Muscle of leg (tissue), 11 donors: Measurements from ENCODE around the gene KRT14. TPM values are rescaled to one million over a fixed set of nuclear protein-coding genes. Genes with fewer than 3 reads are reported as not detected.

Experiments
- DNase-seq: peaks from one replicate; pipeline ENCODE4 v3.0.0; 2013
- H3K27ac ChIP-seq: one replicate; pipeline ENCODE4 v1.5.1; 2013; ENCODE audit warnings: mild to moderate bottlenecking, low read length, control low read depth
- H3K27me3 ChIP-seq: one replicate; pipeline ENCODE4 v1.6.1; 2013; ENCODE audit warnings: low read length; ENCODE audit not compliant: control insufficient read depth, insufficient read depth
- H3K36me3 ChIP-seq: one replicate; pipeline ENCODE4 v1.6.1; 2013; ENCODE audit warnings: low read length; ENCODE audit not compliant: control insufficient read depth, insufficient read depth
- H3K4me1 ChIP-seq: one replicate; pipeline ENCODE4 v1.6.1; 2013; ENCODE audit warnings: low read length; ENCODE audit not compliant: control insufficient read depth, insufficient read depth
- H3K4me3 ChIP-seq: one replicate; pipeline ENCODE4 v1.5.1; 2013; ENCODE audit warnings: low read length, control low read depth
- H3K9me3 ChIP-seq: replicated peaks from 2 replicates; pipeline ENCODE4 v1.6.1; 2013; ENCODE audit warnings: low read depth, low read length; ENCODE audit not compliant: control insufficient read depth
- WGBS: methylation state at CpG from one replicate; pipeline ENCODE4 v1.1.5; 2013; ENCODE audit warnings: missing lambda C conversion rate; ENCODE audit not compliant: insufficient coverage; 5-methylcytosine and 5-hydroxymethylcytosine counted together
- polyA plus RNA-seq, 8 donors: library from polyadenylated mRNA; unstranded; fragments of 120-200 nt; gene quantifications; one replicate each; pipeline versions ENCODE4 v1.2.1 to v1.2.3, GENCODE V29; 2013; ENCODE audit warnings: inconsistent platforms in 1 of 8, low replicate concordance in 1 of 8; ENCODE audit not compliant: insufficient read length in 8 of 8, insufficient read depth in 1 of 8
- total RNA-seq: library from RNA; stranded (reverse); fragments of 120-200 nt; gene quantifications from one replicate; pipeline ENCODE4 v1.2.4, GENCODE V29; 2013

KRT14 gene
- total and polyA plus RNA-seq, 9 donors, result 0.04 to 49.4 (median 0.55) TPM; not detected in 1

DNA sequence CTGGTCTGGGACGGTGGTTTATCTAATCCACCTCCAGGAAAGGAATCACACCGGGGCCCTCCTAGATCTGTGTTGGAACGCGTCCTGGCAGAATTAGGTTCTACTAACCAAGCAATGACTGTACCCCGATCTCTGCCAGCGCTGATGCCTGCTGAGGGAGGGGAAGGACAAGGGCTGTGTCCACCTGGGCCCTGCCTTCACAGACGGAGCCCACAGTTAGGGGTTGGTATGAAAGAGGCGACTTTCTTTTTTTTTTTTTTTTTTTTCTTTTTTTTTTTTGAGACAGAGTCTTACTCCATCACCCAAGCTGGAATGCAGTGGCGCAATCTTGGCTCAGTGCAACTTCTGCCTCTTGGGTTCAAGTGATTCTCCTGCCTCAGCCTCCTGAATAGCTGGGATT is 48.7 kb downstream of the KRT14 start:
- Histone ChIP-seq H3K4me1 (no peaks in the 10 kb centered on the region), H3K27ac (no peak overlapping the region), H3K36me3 (no peaks in the 10 kb centered on the region), H3K4me3 (no peak overlapping the region), H3K9me3 (no peaks in the 10 kb centered on the region), H3K27me3 (peaks cover 19% of the 10 kb centered on the region)
- WGBS, result no CpG with 5 or more reads among the region's 9 CpGs
- DNase-seq, result no peak

DNA sequence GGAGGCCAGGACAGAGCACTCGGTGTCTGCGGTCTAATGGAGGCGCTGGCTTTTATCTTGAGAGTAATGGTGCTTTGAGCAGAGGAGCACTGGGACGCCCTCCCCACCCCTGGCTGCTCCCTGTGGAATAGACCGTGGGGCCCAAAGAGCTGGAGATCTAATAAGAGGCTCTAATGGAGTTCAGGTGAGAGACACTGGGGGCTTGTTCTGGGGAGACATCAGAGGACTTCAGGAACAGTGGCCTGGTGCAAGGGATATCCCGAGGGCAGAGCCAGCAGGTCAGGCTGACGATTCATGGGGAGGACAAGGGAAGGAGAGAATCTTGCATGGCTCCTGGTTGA is 49.1 kb downstream of the KRT14 start:
- Histone ChIP-seq H3K27ac (no peak overlapping the region), H3K36me3 (no peaks in the 10 kb centered on the region), H3K4me1 (no peaks in the 10 kb centered on the region), H3K27me3 (peaks cover 21% of the 10 kb centered on the region), H3K9me3 (no peaks in the 10 kb centered on the region), H3K4me3 (no peak overlapping the region)
- DNase-seq, result no peak
- WGBS, result 62% methylated on average over 4 of the region's 7 CpGs

DNA sequence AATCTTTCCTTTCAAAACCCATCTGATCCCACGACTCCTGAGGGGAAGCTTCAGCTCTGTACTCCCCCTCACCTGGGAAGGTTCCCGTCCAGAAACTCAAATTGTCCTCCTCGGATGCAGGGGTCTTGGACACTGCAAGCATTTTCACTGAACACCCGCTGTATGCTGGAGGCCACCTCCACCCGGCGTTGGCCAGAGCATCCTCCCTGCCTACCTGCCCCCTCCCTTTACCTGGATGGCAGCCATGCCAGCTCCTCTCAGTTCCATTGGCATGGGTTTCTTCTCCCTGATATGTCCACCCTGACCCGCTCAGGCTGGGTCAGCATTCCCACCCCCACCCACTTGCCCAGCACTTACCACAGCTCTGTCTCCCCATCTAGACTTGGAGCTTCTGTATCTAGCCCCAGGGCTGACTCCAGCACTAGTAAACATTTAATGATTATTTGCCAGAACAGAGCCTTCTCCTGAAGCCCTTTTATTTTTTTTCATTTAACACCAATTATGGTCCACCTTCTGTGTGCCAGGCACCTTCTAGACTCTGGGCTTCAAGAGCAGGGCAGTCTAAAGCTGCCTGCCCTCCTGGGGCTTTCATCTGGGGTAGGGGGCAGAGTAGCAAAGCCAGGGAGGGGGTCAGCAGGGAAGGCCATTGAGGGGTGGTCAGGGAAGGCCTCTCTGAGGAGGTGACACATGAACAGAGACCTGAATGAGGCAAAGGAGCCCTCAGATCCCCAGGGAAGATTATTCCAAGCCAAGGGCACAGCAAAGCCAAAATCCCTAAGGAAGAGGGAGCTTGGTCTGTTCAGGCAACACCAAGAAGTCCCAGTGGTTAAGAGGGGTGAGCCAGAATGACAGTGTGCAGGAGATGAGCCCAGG is 49.7 kb downstream of the KRT14 start:
- Histone ChIP-seq H3K36me3 (no peaks in the 10 kb centered on the region), H3K27me3 (peaks cover 25% of the 10 kb centered on the region), H3K9me3 (no peaks in the 10 kb centered on the region), H3K4me3 (no peak overlapping the region), H3K27ac (no peak overlapping the region), H3K4me1 (no peaks in the 10 kb centered on the region)
- WGBS, result 79% methylated on average over 7 of the region's 7 CpGs
- no peak for DNase-seq

DNA sequence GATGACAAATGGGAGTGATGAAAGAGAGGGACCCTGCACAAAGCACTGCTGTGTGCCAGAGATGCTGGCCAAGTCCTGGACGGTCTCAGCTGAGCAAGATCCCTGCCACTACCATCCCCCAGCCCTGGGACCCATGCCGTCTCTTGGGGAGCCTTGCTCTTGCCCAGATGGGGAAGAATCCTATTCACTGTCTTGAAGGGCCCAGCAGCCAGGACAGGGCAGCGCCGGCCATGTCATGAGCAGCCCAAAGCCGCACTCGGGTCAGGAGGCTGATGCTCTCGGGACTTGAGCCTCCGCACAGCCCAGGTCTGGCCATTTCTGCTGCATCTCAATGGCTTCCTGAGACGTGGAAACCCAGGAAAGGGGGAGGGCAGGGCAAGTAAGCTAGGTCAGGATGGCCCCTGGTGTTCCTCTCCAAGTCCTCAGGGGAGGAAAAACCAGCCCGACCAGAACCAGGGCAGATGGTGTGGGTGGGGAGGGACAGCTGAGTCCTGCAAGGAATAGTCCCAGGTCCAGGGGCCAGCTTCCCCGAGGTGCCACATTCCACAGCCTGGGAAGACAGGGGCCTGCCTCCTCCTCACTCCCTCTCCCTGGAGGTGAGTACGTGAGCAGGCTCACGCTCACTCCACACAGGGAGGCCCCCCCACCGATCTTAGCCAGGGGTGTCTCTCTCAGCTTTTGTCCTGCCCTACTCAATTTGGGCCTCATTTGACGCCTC is 50.8 kb downstream of the KRT14 start:
- 59% methylated on average over 11 of the region's 15 CpGs for WGBS
- DNase-seq, result no peak
- Histone ChIP-seq H3K27me3 (peaks cover 30% of the 10 kb centered on the region), H3K4me1 (no peaks in the 10 kb centered on the region), H3K36me3 (no peaks in the 10 kb centered on the region), H3K9me3 (no peaks in the 10 kb centered on the region), H3K27ac (no peak overlapping the region), H3K4me3 (no peak overlapping the region)

DNA sequence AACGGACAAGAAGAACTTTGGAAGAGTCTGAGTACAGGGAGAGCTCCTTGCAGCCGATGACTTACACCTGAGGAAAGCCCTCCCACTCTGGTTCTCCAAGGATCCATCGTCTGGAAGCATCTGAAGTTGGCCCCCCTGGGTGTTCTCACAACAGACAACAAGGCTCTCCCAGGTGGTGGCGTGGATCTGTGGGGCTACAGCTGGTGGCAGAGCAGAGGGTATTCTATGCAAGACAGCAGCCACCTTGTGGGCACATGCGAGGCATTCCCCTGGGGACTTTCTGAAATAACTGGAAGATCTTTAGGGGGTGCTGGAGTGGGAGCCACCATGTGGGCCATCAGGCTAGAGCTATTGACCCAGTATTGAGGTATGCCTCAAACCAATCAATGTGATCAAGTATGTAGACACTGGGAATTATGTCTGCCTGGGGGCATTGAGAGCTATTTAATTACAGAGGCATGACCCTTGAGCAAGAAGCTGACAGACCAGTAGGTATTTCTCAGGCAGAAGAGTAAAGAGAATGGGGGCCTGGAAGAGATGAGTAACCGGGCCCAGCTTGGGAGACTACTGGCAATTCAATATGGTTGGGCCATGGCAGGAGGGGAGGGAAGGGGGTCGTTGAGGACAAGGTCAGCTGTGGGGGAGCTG is 51.7 kb downstream of the KRT14 start:
- WGBS, result 70% methylated on average over 6 of the region's 7 CpGs
- H3K4me1 ChIP-seq, result no peaks in the 10 kb centered on the region
- no peak overlapping the region for H3K4me3 ChIP-seq
- no peak overlapping the region for H3K27ac ChIP-seq
- no peak for DNase-seq
- H3K27me3 ChIP-seq, result peaks cover 39% of the 10 kb centered on the region
- H3K36me3 ChIP-seq, result no peaks in the 10 kb centered on the region
- no peaks in the 10 kb centered on the region for H3K9me3 ChIP-seq

DNA sequence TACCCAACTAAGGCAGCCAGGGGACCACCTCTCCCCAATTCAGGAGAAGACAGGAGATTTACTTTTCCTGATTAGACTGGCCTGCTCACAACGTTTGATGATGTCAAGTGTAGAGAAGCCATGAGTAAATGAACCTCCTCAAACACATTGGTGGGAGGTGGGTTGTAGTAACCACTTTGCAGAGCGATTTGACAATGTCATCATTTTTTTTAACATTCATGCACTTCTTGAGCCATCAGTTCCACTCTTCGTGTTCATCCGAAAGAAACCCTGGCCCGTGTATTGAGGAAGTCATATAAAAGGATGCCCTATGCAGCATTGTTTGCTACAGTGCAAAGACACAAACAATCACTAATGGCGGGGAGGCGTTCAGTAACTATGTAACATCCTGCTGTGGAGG is 53.1 kb downstream of the KRT14 start:
- no peaks in the 10 kb centered on the region for H3K36me3 ChIP-seq
- H3K4me1 ChIP-seq, result no peaks in the 10 kb centered on the region
- no peaks in the 10 kb centered on the region for H3K9me3 ChIP-seq
- peaks cover 53% of the 10 kb centered on the region for H3K27me3 ChIP-seq
- no peak overlapping the region for H3K27ac ChIP-seq
- WGBS, result 90% methylated on average over 4 of the region's 7 CpGs
- no peak overlapping the region for H3K4me3 ChIP-seq
- DNase-seq, result no peak

DNA sequence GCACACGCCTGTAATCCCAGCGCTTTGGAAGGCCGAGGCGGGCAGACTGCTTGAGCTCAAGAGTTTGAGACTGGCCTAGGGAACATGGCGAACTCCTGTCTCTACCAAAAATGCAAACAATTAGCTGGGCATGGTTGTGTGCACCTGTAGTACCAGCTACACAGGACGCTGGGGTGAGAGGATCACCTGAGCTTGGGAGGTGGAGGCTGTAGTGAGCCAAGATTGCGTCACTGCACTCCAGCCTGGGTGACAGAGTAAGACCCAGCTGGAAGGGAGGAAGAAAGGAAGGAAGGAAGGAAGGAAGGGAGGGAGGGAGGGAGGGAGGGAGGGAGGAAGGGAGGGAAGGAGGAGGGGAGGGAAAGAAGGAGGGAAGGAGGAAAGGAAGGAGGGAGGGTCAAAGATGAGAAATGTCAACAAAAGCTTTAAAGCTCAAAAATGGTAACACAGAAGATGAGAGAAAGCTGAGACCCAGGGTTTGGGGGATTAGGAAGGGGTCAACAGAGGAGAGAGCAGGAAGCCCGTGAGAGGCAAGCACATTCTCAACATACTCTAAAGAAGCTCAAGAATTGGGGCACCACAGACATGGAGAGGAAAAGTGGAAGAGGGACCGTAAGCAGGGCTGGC is 53.6 kb downstream of the KRT14 start:
- H3K36me3 ChIP-seq, result no peaks in the 10 kb centered on the region
- H3K4me3 ChIP-seq, result no peak overlapping the region
- no peaks in the 10 kb centered on the region for H3K9me3 ChIP-seq
- DNase-seq, result no peak
- H3K27ac ChIP-seq, result no peak overlapping the region
- H3K4me1 ChIP-seq, result peaks cover 4% of the 10 kb centered on the region
- WGBS, result 76% methylated on average over 5 of the region's 9 CpGs
- H3K27me3 ChIP-seq, result peaks cover 59% of the 10 kb centered on the region

Other genes starting within 250 kb of the KRT14 start
- gene KRT33A, start 236.1 kb downstream of the KRT14 start, total RNA-seq, result not detected
- not detected for gene KRT33A, start 236.1 kb downstream of the KRT14 start, polyA plus RNA-seq
- 0.09 TPM for gene KRT33B, start 217.1 kb downstream of the KRT14 start, total RNA-seq
- gene KRT33B, start 217.1 kb downstream of the KRT14 start, polyA plus RNA-seq, result under 1 TPM; 0.08 to 0.37 (median 0.19) TPM
- not detected for gene KRT34, start 204.6 kb downstream of the KRT14 start, total RNA-seq
- not detected for gene KRT34, start 204.6 kb downstream of the KRT14 start, polyA plus RNA-seq
- 3.3 TPM for gene KRT31, start 189.3 kb downstream of the KRT14 start, total RNA-seq
- gene KRT31, start 189.3 kb downstream of the KRT14 start, polyA plus RNA-seq, result 1 to 10 TPM; 3.9 to 6.4 (median 5.7) TPM
- gene KRT37, start 162.3 kb downstream of the KRT14 start, total RNA-seq, result not detected
- not detected for gene KRT37, start 162.3 kb downstream of the KRT14 start, polyA plus RNA-seq
- not detected for gene KRT38, start 145.9 kb downstream of the KRT14 start, total RNA-seq
- gene KRT38, start 145.9 kb downstream of the KRT14 start, polyA plus RNA-seq, result not detected
- gene KRT32, start 119.5 kb downstream of the KRT14 start, total RNA-seq, result not detected
- not detected for gene KRT32, start 119.5 kb downstream of the KRT14 start, polyA plus RNA-seq
- not detected for gene KRT35, start 105.7 kb downstream of the KRT14 start, total RNA-seq
- gene KRT35, start 105.7 kb downstream of the KRT14 start, polyA plus RNA-seq, result under 1 TPM in 1 of 8 donors, not detected in 7; 0.08 TPM
- not detected for gene KRT36, start 97.0 kb downstream of the KRT14 start, total RNA-seq
- not detected for gene KRT36, start 97.0 kb downstream of the KRT14 start, polyA plus RNA-seq
- gene KRT13, start 81.3 kb downstream of the KRT14 start, total RNA-seq, result 0.13 TPM
- 100 to 1,000 TPM in 1 of 8 donors, 1 to 10 TPM in 1, under 1 TPM in 5, not detected in 1; 0.16 to 177 (median 0.73) TPM for gene KRT13, start 81.3 kb downstream of the KRT14 start, polyA plus RNA-seq
- 0.31 TPM for gene KRT15, start 68.0 kb downstream of the KRT14 start, total RNA-seq
- gene KRT15, start 68.0 kb downstream of the KRT14 start, polyA plus RNA-seq, result 10 to 100 TPM in 1 of 8 donors, 1 to 10 TPM in 1, under 1 TPM in 4, not detected in 2; 0.04 to 68.8 (median 0.20) TPM
- gene KRT19, start 58.6 kb downstream of the KRT14 start, total RNA-seq, result 0.62 TPM
- gene KRT19, start 58.6 kb downstream of the KRT14 start, polyA plus RNA-seq, result 10 to 100 TPM in 1 of 8 donors, 1 to 10 TPM in 4, under 1 TPM in 3; 0.31 to 45.2 (median 1.1) TPM
- gene KRT9, start 14.8 kb downstream of the KRT14 start, total RNA-seq, result not detected
- gene KRT9, start 14.8 kb downstream of the KRT14 start, polyA plus RNA-seq, result under 1 TPM in 1 of 8 donors, not detected in 7; 0.12 TPM
- gene KRT16, start 25.9 kb upstream of the KRT14 start, total RNA-seq, result not detected
- gene KRT16, start 25.9 kb upstream of the KRT14 start, polyA plus RNA-seq, result under 1 TPM in 1 of 8 donors, not detected in 7; 0.83 TPM
- gene KRT17, start 37.7 kb upstream of the KRT14 start, total RNA-seq, result 1.6 TPM
- gene KRT17, start 37.7 kb upstream of the KRT14 start, polyA plus RNA-seq, result 100 to 1,000 TPM in 1 of 8 donors, 10 to 100 TPM in 1, 1 to 10 TPM in 4, under 1 TPM in 2; 0.72 to 243 (median 1.6) TPM
- gene EIF1, start 102.0 kb upstream of the KRT14 start, total RNA-seq, result 224 TPM
- 100 to 1,000 TPM; 764 to 855 (median 812) TPM for gene EIF1, start 102.0 kb upstream of the KRT14 start, polyA plus RNA-seq
- gene GAST, start 125.4 kb upstream of the KRT14 start, total RNA-seq, result not detected
- under 1 TPM in 1 of 8 donors, not detected in 7; 0.79 TPM for gene GAST, start 125.4 kb upstream of the KRT14 start, polyA plus RNA-seq
- gene HAP1, start 147.7 kb upstream of the KRT14 start, total RNA-seq, result 0.04 TPM
- gene HAP1, start 147.7 kb upstream of the KRT14 start, polyA plus RNA-seq, result under 1 TPM in 4 of 8 donors, not detected in 4; 0.04 to 0.09 (median 0.05) TPM
- 18.6 TPM for gene JUP, start 199.8 kb upstream of the KRT14 start, total RNA-seq
- 10 to 100 TPM; 27.6 to 65.2 (median 37.3) TPM for gene JUP, start 199.8 kb upstream of the KRT14 start, polyA plus RNA-seq
- 39.7 TPM for gene P3H4, start 225.1 kb upstream of the KRT14 start, total RNA-seq
- gene P3H4, start 225.1 kb upstream of the KRT14 start, polyA plus RNA-seq, result 10 to 100 TPM; 35.5 to 68.4 (median 47.0) TPM
- gene FKBP10, start 226.1 kb upstream of the KRT14 start, total RNA-seq, result 141 TPM
- gene FKBP10, start 226.1 kb upstream of the KRT14 start, polyA plus RNA-seq, result 100 to 1,000 TPM; 113 to 226 (median 154) TPM
- 54.8 TPM for gene NT5C3B, start 249.3 kb upstream of the KRT14 start, total RNA-seq
- 10 to 100 TPM; 36.8 to 60.1 (median 47.9) TPM for gene NT5C3B, start 249.3 kb upstream of the KRT14 start, polyA plus RNA-seq